Measurements from ENCODE around the gene CD72.
"Not testable (repeated sequence)": the region's sequence is repeated elsewhere in the genome, so short reads cannot be mapped to it uniquely, and the experiment has no call there.

Gene CD72

GRCh38 chr9:35579659-35580227 lies 38.5 kb downstream of the CD72 start:
- not testable (repeated sequence) for DNase-seq; H4K8ac ChIP-seq (ENCODE audit: low read depth, low read length); H2AFZ ChIP-seq (ENCODE audit: insufficient read depth, low read length, poor library complexity); H3K4me3 ChIP-seq (ENCODE audit: low read depth, low read length); H2BK120ac ChIP-seq (ENCODE audit: insufficient read depth, low read length, poor library complexity); H3K4ac ChIP-seq (ENCODE audit: low read depth, low read length); H2AK5ac ChIP-seq (ENCODE audit: low read length); H4K91ac ChIP-seq (ENCODE audit: low read depth, low read length); H4K12ac ChIP-seq (ENCODE audit: low read depth, low read length); H3K79me2 ChIP-seq (ENCODE audit: control insufficient read depth, insufficient read depth, low read length, poor library complexity); H3K27me3 ChIP-seq (ENCODE audit: insufficient read depth, low read length); H3K23ac ChIP-seq (ENCODE audit: low read length); H3K14ac ChIP-seq (ENCODE audit: low read length); H3K79me1 ChIP-seq (ENCODE audit: low read length); H3K4me1 ChIP-seq (ENCODE audit: control insufficient read depth in 1 of 2, insufficient read depth in 2 of 2, low read length in 2 of 2); H3K36me3 ChIP-seq (ENCODE audit: control insufficient read depth in 1 of 2, insufficient read depth in 2 of 2, low read length in 2 of 2); H3K4me2 ChIP-seq (ENCODE audit: low read length); H3K9me3 ChIP-seq (ENCODE audit: insufficient read depth, low read depth, low read length); H3K27ac ChIP-seq (ENCODE audit: low read depth, low read length); H2BK5ac ChIP-seq (ENCODE audit: low read depth, low read length, poor library complexity); H3K18ac ChIP-seq (ENCODE audit: low read length); H2BK12ac ChIP-seq (ENCODE audit: low read length); H3K9ac ChIP-seq (ENCODE audit: low read length)
- WGBS (ENCODE audit: extremely low coverage, insufficient coverage, insufficient read length): no CpG with 5 or more reads among the region's 1 CpG

DNA sequence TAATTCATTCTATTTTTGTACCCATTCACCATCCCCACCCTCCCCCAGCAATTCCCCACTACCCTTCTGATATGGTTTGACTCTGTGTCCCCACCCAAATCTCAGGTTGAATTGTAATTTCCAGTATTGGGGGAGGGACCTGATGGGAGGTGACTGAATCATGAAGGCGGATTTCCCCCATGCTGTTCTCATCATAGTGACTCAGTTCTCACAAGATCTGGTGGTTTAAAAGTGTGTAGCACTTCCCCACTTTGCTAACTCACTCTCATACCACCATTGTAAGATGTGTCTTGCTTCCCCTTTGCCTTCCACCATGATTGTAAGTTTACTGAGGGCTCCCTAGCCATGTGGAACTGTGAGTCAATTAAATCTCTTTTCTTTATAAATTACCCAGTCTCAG lies 39.1 kb downstream of the CD72 start:
- H3K79me1 ChIP-seq (ENCODE audit: low read length): no peaks in the 10 kb centered on the region
- DNase-seq: no peak
- no peak overlapping the region for H3K4ac ChIP-seq (ENCODE audit: low read depth, low read length)
- no peak overlapping the region for H3K14ac ChIP-seq (ENCODE audit: low read length)
- no peak overlapping the region for H2BK5ac ChIP-seq (ENCODE audit: low read depth, low read length, poor library complexity)
- no peaks in the 10 kb centered on the region for H3K4me1 ChIP-seq (ENCODE audit: control insufficient read depth in 1 of 2, insufficient read depth in 2 of 2, low read length in 2 of 2)
- no peak overlapping the region for H2AK5ac ChIP-seq (ENCODE audit: low read length)
- H3K9ac ChIP-seq (ENCODE audit: low read length): no peak overlapping the region
- H3K4me2 ChIP-seq (ENCODE audit: low read length): no peak overlapping the region
- H3K27me3 ChIP-seq (ENCODE audit: insufficient read depth, low read length): no peaks in the 10 kb centered on the region
- H4K91ac ChIP-seq (ENCODE audit: low read depth, low read length): no peak overlapping the region
- no CpG with 5 or more reads among the region's 1 CpG for WGBS (ENCODE audit: extremely low coverage, insufficient coverage, insufficient read length)
- no peak overlapping the region for H2BK120ac ChIP-seq (ENCODE audit: insufficient read depth, low read length, poor library complexity)
- no peak overlapping the region for H3K27ac ChIP-seq (ENCODE audit: low read depth, low read length)
- peaks cover 0 to 2% of the 10 kb centered on the region in 2 experiments for H3K36me3 ChIP-seq (ENCODE audit: control insufficient read depth in 1 of 2, insufficient read depth in 2 of 2, low read length in 2 of 2)
- H3K4me3 ChIP-seq (ENCODE audit: low read depth, low read length): no peak overlapping the region
- H3K18ac ChIP-seq (ENCODE audit: low read length): no peak overlapping the region
- H4K12ac ChIP-seq (ENCODE audit: low read depth, low read length): no peak overlapping the region
- H2AFZ ChIP-seq (ENCODE audit: insufficient read depth, low read length, poor library complexity): no peak overlapping the region
- H2BK12ac ChIP-seq (ENCODE audit: low read length): no peak overlapping the region
- H4K8ac ChIP-seq (ENCODE audit: low read depth, low read length): no peak overlapping the region
- H3K9me3 ChIP-seq (ENCODE audit: insufficient read depth, low read depth, low read length): peaks cover 8% of the 10 kb centered on the region
- H3K79me2 ChIP-seq (ENCODE audit: control insufficient read depth, insufficient read depth, low read length, poor library complexity): no peaks in the 10 kb centered on the region
- H3K23ac ChIP-seq (ENCODE audit: low read length): no peak overlapping the region

- DNase-seq: no peak
- H3K4ac ChIP-seq (ENCODE audit: low read depth, low read length): no peak overlapping the region
These were observed 40.7 kb downstream of the CD72 start for GRCh38 chr9:35577486-35577885.

DNA sequence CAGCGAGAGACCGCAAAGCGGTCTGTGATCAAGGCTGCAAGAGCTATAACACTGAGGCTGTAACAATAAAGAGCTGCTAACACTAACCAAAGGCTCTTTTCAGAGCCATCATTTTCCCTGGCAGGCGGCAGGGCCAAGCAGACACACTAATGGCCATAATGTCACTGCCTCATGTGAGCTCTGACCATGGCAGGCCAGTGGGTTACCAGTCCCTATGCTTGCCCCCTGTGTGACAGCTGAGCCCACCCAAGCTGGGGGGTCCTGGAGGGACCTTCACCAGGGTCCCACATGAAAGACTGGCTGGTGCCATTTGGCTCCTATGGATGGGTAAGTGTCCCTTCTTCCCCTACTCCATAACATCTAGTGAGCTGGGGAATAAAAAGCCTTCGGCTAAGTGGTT lies 42.7 kb downstream of the CD72 start:
- Histone ChIP-seq H3K79me2 (ENCODE audit: control insufficient read depth, insufficient read depth, low read length, poor library complexity) (no peaks in the 10 kb centered on the region), H2AFZ (ENCODE audit: insufficient read depth, low read length, poor library complexity) (no peak overlapping the region), H2BK12ac (ENCODE audit: low read length) (no peak overlapping the region), H3K14ac (ENCODE audit: low read length) (no peak overlapping the region), H4K12ac (ENCODE audit: low read depth, low read length) (no peak overlapping the region), H3K9me3 (ENCODE audit: insufficient read depth, low read depth, low read length) (peaks cover 3% of the 10 kb centered on the region), H4K8ac (ENCODE audit: low read depth, low read length) (no peak overlapping the region), H4K91ac (ENCODE audit: low read depth, low read length) (no peak overlapping the region), H3K4me3 (ENCODE audit: low read depth, low read length) (no peak overlapping the region), H3K9ac (ENCODE audit: low read length) (no peak overlapping the region), H3K4me2 (ENCODE audit: low read length) (no peak overlapping the region), H3K4me1 (ENCODE audit: control insufficient read depth in 1 of 2, insufficient read depth in 2 of 2, low read length in 2 of 2) (no peaks in the 10 kb centered on the region), H3K36me3 (ENCODE audit: control insufficient read depth in 1 of 2, insufficient read depth in 2 of 2, low read length in 2 of 2) (no peaks in the 10 kb centered on the region), H3K27ac (ENCODE audit: low read depth, low read length) (no peak overlapping the region), H2AK5ac (ENCODE audit: low read length) (no peak overlapping the region), H2BK5ac (ENCODE audit: low read depth, low read length, poor library complexity) (no peak overlapping the region), H3K79me1 (ENCODE audit: low read length) (no peaks in the 10 kb centered on the region), H3K4ac (ENCODE audit: low read depth, low read length) (no peak overlapping the region), H3K18ac (ENCODE audit: low read length) (no peak overlapping the region), H2BK120ac (ENCODE audit: insufficient read depth, low read length, poor library complexity) (no peak overlapping the region), H3K23ac (ENCODE audit: low read length) (no peak overlapping the region), H3K27me3 (ENCODE audit: insufficient read depth, low read length) (no peaks in the 10 kb centered on the region)
- no peak for DNase-seq
- WGBS (ENCODE audit: extremely low coverage, insufficient coverage, insufficient read length): no CpG with 5 or more reads among the region's 5 CpGs

More at GRCh38 chr9:35577486-35577885, 40.7 kb downstream of the CD72 start:
- WGBS (ENCODE audit: extremely low coverage, insufficient coverage, insufficient read length): no CpG with 5 or more reads among the region's 5 CpGs
- Histone ChIP-seq H4K12ac (ENCODE audit: low read depth, low read length) (no peak overlapping the region), H3K14ac (ENCODE audit: low read length) (no peak overlapping the region), H2BK5ac (ENCODE audit: low read depth, low read length, poor library complexity) (no peak overlapping the region), H2BK120ac (ENCODE audit: insufficient read depth, low read length, poor library complexity) (no peak overlapping the region), H3K79me2 (ENCODE audit: control insufficient read depth, insufficient read depth, low read length, poor library complexity) (no peaks in the 10 kb centered on the region), H2BK12ac (ENCODE audit: low read length) (no peak overlapping the region), H3K18ac (ENCODE audit: low read length) (no peak overlapping the region), H3K9ac (ENCODE audit: low read length) (no peak overlapping the region), H3K36me3 (ENCODE audit: control insufficient read depth in 1 of 2, insufficient read depth in 2 of 2, low read length in 2 of 2) (peaks cover 0 to 2% of the 10 kb centered on the region in 2 experiments), H4K8ac (ENCODE audit: low read depth, low read length) (no peak overlapping the region), H2AFZ (ENCODE audit: insufficient read depth, low read length, poor library complexity) (no peak overlapping the region), H3K4me1 (ENCODE audit: control insufficient read depth in 1 of 2, insufficient read depth in 2 of 2, low read length in 2 of 2) (no peaks in the 10 kb centered on the region), H3K23ac (ENCODE audit: low read length) (no peak overlapping the region), H4K91ac (ENCODE audit: low read depth, low read length) (no peak overlapping the region), H3K4me3 (ENCODE audit: low read depth, low read length) (no peak overlapping the region), H3K27ac (ENCODE audit: low read depth, low read length) (no peak overlapping the region), H2AK5ac (ENCODE audit: low read length) (no peak overlapping the region), H3K27me3 (ENCODE audit: insufficient read depth, low read length) (no peaks in the 10 kb centered on the region), H3K4me2 (ENCODE audit: low read length) (no peak overlapping the region), H3K9me3 (ENCODE audit: insufficient read depth, low read depth, low read length) (peaks cover 8% of the 10 kb centered on the region), H3K79me1 (ENCODE audit: low read length) (no peaks in the 10 kb centered on the region)

Measured in trophoblast cell (in vitro differentiated cells and primary cell).